NCI-H2107 (cell line): Measurements from ENCODE around the gene MRPL10.

ENCODE experiments used
- DNase-seq: peaks from one replicate; lab custom pipeline; 2025; lab: John Stamatoyannopoulos, UW

Gene MRPL10

DNA sequence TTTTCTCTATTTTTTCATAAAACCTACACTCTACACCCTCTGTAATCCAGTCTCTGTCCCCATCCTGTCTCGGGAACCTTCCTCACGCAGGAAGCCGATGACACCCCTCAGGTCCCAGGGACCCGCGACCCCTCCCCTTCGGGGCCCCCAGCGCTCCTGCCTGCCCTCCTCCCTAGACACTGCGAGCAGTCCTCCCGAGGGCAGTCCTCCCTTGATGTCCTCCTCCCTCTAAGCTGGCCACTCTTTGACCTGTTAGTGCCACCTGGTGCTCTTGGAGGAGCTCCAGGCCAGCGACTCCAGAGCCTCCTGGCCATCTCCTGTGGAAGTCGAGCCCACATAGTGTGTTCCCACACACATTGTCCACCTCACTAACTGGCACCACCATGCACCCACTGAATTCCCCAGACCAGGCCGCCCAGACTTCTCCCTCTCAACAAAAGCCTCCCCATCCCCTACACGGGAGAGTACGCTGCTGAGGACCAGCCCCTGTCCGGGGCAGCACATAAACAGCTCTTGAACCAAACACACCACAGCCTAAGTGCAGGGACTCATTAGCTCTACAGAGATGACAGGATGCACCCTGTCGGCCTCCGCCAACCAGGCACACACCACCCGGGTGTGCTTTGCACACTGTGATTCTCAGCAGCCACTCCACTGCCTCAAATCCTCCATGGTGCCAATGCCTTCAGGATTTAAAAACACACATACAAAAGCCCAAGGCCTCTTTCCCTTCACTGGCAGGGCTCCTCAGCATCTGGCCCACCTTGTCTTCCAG, 19.0 kb downstream of the MRPL10 start:
- no peak for DNase-seq

DNA sequence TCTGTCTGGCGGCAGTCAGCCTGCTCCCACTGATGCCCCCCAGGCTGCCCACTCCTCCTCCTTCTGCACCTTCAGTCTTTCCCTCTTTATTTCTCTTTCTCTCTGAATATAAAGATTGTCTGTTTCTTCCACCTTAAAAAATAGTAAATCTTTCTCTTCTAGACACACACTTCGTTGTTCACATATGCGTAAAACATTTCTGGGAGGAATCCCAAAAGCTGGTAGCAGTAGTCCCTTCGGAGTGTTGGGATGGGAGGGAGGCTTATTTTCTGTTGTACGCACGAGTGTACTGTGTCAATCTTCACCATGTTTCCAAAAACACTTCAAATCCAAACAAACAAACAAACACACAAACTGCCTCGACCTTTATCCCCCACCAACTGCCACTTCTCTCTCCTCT, 19.6 kb downstream of the MRPL10 start:
- no peak for DNase-seq

DNA sequence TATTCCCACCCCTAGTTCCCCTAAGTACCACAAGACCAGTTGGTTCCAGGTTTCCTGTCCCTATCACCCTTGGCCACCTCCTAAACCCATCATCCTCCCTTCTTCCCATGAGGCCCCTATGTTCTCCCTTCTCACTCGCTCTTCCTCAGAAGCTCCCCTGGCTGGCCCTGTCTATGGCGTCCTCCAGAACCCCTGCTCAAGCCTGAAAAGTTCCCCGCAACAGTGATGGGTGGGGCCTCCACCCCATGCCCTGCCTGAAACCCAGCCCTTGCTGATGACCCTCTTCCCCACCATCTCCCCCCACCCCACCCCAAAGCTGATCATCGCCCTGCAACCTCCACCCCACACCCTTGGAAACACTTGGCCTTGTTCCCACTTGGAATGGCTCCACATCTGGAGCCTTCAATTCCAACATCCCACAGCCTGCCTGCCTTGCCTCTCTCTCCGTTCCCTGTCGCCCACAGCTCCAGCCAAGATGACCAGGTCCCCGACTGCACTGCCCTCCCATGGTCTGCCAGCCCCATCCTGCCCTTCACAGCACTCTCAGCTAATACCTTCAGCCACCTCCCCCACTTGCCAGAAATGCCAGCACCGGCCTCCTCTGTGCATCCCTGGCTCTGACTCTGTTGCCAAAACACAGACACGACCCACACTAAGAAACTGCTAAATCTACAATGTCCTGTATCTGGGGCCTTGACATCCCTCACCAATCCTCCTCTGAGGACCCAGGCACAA, 20.3 kb downstream of the MRPL10 start:
- no peak for DNase-seq

DNA sequence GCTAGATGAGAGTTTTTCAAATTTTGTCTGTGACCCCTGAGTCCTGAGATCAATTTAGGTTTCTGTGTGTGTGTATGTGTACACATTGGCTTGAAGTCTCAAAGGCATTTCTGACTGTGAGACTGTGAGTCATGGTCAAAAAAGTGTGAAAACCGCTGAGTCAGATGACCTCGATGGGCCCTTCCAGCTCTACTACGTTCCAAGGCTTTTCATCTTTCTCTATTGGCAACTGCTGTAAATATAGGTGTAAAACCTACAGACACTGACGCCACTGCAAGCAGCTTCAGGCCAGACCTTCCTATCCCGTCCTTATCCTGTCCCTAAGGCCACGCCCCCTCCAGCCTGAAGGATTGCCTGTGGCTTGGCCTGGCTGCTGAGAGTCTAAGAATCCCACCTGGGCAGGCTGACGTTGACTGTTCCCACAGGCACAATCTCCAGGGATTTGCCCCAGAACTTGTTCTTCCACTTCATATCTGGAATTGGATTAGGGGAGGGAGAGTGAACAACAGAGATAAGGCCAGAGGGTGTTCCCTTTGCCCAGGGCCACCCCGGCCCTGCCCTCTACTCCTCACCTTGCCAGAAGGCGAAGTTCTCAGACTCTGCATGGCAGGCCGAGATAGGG, 21.0 kb downstream of the MRPL10 start:
- DNase-seq = no peak

GRCh38 chr17:47808830-47809480, 22.4 kb downstream of the MRPL10 start:
- DNase-seq = no peak

GRCh38 chr17:47808036-47808829, 23.1 kb downstream of the MRPL10 start:
- no peak for DNase-seq

DNA sequence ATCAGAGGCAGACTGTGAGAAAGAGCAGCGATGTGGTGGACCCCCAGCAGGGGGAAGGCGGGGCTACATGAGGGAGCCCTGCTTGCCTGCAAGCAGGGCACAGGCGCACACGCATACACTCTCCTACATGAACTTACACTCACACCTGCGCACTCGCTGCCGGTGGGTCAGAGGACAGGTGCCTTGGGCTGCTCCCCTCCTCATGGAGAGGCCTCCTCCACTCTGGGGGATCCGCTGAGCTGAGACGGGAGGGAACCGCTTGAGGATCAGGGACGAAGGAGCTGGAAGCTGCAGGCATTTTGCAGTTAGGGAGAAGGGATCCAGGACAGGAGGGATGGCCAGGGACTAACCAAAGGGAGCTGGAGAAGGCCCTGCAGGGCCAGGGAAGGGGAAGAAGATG, 23.9 kb downstream of the MRPL10 start:
- DNase-seq = no peak

DNA sequence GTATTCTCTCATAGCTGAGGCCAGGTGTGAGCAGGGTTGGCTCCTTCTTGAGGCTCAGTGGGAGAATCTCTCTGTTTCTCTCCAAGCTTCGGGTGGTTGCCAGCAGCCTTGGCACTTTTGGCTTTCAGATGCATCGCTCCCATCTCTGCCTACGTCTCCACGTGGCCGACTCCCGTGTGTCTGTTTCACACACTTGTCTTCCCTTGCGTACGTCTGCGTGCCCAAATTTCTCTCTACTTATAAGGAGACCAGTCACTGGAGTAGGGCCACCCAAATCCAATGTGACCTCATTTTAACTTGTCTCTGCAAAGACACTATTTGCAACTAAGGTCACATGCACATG, 24.5 kb downstream of the MRPL10 start:
- DNase-seq = no peak

GRCh38 chr17:47806026-47806912, 25.1 kb downstream of the MRPL10 start:
- DNase-seq = no peak

DNA sequence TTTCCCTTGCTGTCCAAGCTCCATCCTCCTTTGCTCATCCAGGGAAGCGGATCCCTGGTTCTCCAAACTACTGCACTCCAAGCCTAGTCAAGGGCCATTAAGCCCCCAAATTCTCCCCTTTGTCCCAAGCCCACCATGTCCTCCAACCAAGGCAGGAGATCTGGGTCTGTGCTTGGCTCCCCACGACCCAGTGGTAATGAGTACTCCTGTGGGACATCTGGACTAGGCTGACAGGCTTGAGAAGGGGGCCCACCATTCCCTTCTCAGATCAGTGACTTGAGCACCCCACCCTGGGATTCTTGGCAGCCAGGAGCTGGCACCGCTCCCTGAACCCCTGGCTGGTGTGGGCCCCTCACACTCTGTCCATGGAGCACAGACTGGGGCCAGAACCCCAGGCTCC, 26.9 kb downstream of the MRPL10 start:
- no peak for DNase-seq

- no peak for DNase-seq
Observed at GRCh38 chr17:47803751-47804150, 27.6 kb downstream of the MRPL10 start.

- DNase-seq = no peak
Observed at GRCh38 chr17:47803201-47803600, 28.1 kb downstream of the MRPL10 start.

- DNase-seq = peak; percentile 49
Observed at GRCh38 chr17:47802341-47803022, 28.9 kb downstream of the MRPL10 start.

- DNase-seq = no peak
Observed at GRCh38 chr17:47801906-47802305, 29.4 kb downstream of the MRPL10 start.

- no peak for DNase-seq
Observed at GRCh38 chr17:47801176-47801765, 30.1 kb downstream of the MRPL10 start.

- no peak for DNase-seq
Observed at GRCh38 chr17:47800686-47801085, 30.7 kb downstream of the MRPL10 start.

GRCh38 chr17:47797797-47798196, 33.5 kb downstream of the MRPL10 start:
- DNase-seq = no peak

DNA sequence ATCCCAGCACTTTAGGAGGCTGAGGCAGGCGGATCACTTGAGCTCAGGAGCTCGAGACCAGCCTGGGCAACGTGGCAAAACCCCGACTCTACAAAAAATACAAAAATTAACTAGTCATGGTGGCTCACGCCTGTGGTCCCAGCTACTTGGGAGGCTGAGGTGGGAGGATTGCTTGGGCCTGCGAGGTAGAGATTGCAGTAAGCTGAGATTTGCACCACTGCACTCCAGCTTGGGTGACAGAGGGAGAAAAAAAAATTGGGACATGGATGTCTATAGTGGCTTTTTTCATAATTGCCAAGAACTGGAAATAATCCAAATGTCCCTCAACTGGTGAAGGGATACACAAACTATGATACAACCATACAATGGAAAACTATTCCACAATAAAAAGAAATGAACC, 38.4 kb downstream of the MRPL10 start:
- DNase-seq = no peak

DNA sequence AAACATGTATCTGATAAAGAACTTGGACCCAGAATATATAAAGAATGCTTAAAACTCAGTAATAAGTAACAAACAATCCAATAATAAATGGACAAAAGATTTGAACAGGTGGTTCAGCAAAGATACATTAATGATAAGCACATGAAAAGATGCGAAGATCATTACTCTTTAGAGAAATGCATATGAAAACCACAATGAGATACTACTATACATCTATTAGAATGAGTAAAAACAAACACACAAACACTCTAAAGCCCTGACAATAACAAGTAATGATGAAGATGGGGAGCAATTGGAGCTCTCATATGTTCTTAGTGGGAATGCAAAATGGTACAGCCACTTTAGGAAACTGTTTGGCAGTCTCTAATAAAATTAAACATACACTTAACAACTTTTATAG, 38.9 kb downstream of the MRPL10 start:
- DNase-seq = no peak

DNA sequence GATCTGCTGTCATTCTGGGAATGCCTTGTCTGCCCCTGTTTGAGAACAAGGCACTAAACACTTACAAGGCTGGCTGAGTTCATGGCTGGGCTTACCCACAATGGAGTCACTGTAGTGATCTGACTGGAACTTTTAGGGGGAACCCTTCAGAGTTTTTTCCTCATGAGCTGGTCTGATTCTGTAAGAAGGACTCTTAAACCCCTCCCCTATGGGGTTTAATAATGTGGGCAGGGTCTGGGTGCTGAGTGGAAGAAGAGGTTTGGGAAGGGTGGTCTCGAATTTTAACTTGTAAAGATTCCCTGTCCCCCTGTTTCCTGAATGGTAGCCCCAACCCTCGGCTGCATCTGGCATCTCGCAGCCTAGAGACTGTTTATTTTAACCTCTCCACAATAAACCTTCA, 40.3 kb downstream of the MRPL10 start:
- DNase-seq = no peak
